GM18519 (cell line): ENCODE results near the gene LMOD1.
"Not testable (repeated sequence)": the region's sequence is repeated elsewhere in the genome, so short reads cannot be mapped to it uniquely, and the experiment has no call there.

Experiments used
- ATAC-seq: cut with Tn5 transposase; IDR thresholded peaks from one replicate; pipeline ENCODE4 v1.9.1; 2021; ENCODE audit warnings: mild to moderate bottlenecking, moderate library complexity; ENCODE audit not compliant: unreplicated experiment, low FRiP score

LMOD1 gene

DNA sequence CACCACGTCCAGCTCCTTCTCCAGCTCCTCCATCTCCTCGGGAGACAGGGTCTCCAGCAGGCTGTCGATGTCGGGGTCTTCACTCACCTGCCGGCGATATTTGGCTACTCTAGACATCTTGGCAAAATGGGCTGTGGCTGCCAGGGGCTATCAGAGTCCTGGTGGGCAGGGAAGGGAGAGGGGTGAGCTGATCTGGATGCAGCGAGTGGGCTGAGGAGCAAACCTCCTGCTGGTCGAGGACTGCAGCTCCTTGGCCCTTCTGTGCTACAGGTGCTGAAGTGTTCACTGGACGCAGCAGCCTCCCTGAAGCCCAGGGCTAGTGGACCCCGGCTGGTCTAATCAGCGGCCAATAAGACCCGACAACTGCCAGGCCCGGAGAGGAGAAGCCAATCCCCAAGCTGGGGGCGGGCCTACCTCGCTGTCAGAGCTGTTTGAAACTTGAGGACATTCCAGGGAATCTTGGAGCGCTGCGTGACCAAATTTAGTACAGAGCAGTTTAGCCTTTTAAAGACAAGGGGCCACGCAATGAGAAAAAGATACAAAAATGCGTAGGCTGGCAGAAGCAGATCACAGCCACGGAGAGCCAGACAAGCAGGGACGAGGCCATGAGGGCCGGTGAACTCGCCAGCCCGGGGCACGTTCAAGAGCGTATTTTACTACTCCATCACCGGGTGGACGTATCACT lies at the start of gene LMOD1:
TSS of gene LMOD1 (minus strand) at position 325 of the 685 bp plus-strand sequence. CDS start at position 117, 208 bp downstream.
- no peak for ATAC-seq

DNA sequence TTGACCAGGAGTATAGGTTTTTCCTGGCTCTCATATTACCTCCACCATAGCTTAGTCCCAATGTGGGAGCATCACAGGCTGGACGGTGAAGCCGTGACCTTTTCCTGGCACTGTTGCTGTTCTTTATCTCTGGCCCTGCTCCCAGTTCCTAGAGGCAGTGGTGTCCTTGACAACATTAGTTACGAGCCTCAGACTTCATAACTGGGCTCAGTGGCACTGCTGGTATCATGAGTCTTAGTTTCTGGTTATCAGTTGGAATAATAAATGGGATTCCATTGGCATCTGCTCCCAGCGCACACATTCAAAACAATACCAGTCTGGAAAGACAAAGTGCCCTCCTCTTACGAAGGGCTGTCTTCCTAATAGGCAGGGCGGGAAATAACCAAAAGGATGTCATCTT lies 44.1 kb upstream of the LMOD1 start:
- ATAC-seq, result no peak

DNA sequence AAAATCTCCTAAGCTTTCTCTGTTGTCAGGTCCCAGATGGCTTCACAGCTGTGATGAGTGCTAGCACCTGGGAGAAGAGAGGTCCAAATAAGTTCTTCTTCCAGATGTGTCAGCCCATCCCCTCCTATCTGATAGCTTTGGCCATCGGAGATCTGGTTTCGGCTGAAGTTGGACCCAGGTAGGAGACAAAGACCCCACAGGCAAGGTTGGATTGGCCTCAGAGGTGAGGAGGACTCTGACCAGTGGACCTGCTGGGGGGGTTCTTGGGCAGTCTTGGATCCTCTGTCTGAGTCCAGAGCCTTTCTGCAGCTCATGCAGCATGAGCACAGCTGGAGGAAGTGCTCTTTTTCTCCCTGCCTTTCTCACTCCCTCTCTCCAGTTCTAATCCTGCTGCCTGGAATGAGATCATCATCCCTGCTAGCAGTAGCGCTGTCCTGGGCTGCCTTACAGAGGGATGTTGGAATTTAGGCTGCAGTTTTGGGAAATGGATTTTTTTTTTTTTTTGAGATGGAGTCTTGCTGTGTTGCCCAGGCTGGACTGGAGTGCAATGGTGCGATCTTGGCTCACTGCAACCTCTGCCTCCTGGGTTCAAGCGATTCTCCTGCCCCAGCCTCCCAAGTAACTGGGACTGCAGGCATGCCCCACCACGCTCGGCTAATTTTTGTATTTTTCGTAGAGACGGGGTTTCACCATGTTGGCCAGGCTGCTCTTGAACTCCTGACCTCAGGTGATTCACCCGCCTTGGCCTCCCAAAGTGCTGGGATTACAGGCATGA lies 43.2 kb upstream of the LMOD1 start:
- ATAC-seq, result no peak

DNA sequence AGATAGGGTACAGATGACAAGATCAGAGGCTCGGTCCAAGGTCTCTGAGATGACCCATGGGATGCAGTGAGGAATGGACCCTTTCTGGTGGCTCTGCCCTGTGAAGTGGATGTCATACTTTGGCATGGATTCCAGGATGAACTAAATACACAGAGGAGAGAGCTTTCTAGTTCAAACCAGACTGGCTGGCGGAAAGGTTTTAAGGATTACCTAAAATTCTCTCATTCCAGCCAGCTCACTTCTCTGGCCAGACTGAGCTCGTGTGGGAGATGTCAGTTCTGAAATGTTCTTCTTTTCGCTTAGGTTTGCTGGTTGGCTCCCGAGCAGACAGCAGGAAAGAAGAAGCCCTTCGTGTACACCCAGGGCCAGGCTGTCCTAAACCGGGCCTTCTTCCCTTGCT lies 42.3 kb upstream of the LMOD1 start:
- no peak for ATAC-seq

DNA sequence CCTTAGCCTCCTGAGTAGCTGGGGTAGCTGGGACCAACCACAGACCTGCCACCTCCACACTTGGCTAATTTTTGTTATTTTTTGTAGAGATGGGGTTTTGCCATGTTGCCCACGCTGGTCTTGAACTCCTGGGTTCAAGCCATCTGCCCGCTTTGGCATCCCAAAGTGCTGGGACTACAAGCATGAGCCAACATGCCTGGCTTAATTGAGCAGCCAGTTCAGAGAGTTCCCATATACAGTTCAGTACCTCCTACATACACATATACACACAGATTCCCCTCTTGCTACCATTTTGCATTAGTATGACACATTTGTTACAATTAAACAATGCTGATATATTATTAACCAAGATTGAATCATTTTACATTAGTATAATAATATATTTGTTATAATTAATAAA lies 39.0 kb upstream of the LMOD1 start:
- ATAC-seq, result no peak

DNA sequence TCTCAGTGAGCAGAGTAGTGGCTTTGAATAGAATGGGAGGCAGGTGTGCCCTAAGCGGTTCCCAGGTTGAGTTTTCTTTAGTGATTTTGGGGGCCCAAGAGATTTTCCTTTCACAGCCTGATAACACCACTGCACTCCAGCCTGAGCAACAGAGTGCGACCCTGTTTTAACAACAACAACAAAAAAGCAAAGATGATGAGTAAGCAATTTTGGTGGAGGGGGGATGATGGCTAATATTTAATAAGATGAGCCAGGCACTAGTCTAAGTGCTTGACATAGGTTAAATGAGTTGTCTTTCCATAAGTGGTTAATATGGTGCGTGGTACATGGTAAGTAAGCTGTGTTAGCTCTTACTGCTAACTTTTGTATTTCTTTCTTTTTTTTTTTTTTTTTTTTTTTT lies 38.1 kb upstream of the LMOD1 start:
- no peak for ATAC-seq

DNA sequence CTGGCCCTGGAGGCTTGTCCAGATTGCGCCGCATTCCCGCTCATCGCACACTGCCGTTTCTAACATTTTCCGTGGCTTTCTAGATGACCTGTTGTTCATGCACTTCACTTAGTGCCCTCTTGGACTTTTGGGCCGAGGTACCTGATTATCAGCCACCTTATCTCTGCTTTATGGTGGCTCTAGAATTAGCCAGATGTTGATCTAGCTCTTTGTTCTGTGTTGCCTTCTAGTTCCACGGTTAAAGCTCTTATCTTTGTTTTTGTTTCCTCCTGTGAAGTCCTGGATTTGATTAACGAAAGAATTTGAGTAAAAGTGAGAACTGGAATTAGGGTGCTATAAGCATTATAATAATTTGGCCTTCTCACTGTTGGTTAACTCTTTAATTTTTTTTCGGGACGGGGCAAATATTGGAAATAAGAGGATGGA lies 37.0 kb upstream of the LMOD1 start:
- no peak for ATAC-seq

DNA sequence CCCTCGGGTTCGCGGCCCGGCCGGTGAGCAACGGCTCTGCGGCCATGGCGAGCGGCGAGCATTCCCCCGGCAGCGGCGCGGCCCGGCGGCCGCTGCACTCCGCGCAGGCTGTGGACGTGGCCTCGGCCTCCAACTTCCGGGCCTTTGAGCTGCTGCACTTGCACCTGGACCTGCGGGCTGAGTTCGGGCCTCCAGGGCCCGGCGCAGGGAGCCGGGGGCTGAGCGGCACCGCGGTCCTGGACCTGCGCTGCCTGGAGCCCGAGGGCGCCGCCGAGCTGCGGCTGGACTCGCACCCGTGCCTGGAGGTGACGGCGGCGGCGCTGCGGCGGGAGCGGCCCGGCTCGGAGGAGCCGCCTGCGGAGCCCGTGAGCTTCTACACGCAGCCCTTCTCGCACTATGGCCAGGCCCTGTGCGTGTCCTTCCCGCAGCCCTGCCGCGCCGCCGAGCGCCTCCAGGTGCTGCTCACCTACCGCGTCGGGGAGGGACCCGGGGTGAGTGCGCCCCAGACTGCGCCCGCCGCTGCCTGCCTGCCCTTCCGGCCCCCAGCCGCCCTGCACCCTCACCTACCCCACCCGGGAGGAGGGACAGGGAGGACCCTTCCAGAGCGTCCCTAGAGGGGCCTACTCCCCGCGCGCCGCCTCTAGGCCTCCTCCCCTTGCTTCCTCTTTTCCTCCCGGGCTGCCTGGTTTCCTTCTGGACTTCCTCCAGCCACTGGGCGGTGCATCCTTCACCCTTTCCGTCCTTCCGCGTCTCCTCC lies 36.5 kb upstream of the LMOD1 start, which contains the start of gene RNPEP:
TSS of gene RNPEP (plus strand) at position 26 of the 757 bp plus-strand sequence. CDS start at position 45, 19 bp downstream.
- ATAC-seq, result peak; percentile 60

DNA sequence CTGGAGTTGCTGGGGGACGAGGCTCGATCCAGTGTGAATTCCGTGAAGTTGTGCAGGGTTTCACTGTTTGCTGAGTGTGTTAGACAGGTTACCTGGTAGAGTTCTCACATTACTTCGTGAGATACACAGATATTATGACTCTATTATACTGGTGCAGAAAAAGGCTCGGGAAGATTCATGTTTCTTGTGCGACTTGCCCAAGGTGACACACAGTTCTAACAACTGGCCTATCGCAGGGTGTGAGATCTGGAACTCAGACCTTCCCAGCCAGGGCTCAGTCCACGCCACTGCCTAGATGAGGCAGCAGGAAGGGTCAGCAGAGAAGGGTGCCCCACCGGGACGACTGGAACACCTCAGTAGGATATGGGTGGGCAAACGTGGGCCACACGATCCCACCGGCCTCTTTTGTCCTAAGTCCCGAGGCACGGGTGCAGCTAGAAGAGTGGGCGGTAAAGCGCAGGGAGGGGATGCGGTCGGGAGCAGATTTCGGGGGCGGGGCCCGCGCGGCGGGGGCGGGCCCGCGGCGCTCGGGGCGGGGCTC lies 35.8 kb upstream of the LMOD1 start:
- no peak for ATAC-seq

DNA sequence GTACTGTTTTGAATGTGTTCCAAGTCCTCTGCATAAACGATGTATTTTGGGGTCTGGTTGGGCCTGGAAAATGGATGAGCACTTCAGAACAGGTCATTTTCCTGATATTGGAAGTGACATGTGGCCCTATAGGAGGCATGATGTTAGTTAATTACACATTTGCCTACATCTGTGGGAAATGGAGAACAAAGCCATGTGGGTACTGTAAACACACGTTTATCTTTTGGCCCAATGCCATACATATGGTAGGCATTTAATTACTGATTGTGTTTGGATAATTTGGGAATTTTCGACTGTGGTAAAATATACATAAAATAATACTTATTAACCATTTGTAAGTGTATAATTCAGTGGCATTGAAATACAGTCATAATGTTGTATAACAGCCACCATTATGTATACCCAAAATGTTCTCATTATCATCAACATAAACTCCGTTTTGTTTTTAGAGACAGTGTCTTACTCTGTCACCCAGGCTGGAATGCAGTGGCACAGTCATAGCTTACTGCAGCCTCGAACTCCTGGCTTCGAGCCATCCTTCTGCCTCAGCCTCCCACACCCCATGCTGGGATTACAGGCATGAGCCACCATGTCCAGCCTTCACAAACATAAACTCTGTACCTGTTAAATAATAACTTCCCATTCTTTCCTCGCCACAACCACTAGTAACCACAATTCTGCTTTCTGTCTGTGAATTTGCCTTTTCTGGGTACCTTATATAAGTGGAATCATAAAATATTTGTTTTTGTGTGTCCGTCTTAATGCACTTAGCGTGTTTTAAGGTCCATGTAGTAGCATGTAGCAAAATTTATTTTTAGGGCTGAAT lies 24.2 kb upstream of the LMOD1 start:
- no peak for ATAC-seq

DNA sequence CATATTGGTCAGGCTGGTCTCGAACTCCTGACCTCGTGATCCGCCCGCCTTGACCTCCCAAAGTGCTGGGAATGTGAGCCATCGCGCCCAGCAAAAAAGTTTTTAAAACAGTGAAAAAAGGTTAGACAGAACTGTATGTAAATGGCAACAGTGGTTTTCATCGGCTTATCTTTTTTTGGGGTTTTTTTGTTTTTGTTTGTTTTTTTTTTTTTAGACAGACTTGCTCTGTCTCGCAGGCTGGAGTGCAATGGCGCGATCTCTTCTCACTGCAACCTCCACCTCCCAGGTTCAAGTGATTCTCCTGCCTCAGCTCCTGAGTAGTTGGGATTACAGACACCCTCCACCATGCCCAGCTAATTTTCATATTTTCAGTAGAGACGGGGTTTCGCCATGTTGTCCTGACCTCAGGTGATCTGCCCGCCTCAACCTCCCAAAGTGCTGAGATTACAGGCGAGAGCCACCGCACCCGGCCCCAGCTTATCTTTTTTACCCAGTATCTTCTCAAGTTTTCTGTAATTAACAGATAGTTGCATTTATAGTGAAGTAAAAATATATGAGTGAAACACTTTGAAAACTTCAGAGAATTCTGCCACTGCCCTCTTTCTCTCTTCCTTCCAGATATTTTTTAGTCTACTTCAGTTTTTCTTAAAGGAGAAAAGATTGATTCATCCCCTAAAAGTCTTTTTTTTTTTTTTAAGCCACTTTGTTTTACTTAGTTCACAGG lies 22.0 kb upstream of the LMOD1 start:
- ATAC-seq, result no peak

DNA sequence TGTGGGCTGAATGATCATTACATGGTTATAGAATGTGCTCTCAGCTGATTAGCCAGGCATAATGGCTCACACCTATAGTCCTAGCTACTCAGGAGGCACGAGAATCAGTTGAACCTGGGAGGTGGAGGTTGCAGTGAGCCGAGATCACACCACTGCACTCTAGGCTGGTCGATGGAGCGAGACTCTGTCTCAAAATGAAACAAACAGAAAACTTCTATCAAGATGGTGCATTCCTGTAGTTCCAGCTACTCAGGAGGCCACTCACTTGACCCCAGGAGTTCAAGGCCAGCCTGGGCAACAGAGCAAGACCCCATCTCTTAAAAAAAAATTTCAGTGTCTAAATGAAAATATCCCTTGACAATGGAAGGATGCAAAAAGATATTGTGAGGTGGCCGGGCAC lies 19.8 kb upstream of the LMOD1 start:
- ATAC-seq, result no peak

DNA sequence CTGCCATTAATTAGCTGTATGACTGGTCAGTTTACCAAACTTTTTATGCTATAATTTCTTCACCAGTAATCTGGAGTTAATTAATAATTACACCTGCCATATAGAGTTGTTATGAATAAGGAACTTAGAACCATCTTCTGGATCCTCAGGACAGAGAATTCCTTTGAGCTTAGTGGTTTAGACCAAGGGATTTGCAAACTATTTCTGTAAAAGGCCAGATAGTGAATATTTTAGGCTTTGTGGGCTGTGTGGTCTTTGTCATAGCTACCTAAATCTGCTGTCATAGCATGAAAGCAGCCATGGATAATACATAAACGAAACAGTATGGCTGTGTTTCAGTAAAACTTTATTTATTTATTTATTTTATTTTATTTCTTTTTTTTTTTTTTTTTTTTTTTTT lies 17.9 kb upstream of the LMOD1 start:
- no peak for ATAC-seq

DNA sequence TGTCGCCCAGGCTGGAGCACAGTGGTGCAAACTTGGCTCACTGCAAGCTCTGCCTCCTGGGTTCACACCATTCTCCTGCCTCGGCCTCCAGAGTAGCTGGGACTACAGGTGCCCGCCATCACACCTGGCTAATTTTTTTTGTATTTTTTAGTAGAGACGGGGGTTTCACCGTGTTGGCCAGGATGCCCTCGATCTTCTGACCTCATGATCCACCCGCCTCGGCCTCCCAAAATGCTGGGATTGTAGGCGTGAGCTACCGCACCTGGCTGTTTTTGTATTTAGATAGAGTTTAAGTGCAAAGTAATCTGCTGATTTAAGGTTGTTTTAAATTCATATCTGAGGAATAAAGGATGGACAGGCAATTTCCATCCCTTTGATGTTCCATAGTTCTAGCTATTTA lies 16.0 kb upstream of the LMOD1 start:
- not testable (repeated sequence) for ATAC-seq

DNA sequence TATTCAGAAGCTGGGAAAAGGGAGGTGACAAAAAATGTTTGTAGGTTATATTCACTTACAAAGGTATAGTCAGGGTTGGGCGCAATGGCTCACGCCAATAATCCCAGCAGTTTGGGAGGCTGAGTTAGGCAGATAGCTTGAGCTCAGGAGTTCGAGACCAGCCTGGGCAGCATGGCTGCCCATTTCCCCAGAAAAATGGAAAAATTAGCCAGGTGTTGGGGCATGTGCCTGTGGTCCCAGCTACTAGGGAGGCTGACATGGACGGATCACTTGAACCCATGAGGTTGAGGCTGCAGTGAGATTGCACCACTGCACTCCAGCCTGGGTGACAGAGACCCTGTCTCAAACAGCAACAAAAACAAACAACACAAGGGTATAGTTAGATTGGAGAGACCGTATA lies 12.0 kb upstream of the LMOD1 start:
- ATAC-seq, result no peak

DNA sequence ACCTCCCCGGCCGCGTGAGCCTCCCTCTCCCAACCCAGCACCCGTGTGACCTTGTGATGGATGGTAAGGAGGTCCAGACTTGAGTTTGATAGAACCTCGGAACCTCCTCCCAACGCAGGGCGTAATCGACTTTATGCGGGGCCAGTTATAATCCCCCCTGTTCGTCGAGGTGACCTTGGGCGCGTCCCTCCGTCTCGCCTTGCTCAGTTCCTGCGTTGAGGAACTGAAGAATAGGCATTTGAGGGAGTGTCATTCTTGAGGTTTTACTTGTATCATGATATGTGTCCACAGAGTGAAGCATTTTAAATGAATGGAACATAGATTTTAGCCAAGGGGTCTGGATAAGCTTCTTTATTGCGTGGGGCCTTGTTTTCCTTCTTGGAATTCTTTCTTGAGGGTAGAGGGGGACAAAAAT lies 9.4 kb upstream of the LMOD1 start:
- ATAC-seq, result no peak

DNA sequence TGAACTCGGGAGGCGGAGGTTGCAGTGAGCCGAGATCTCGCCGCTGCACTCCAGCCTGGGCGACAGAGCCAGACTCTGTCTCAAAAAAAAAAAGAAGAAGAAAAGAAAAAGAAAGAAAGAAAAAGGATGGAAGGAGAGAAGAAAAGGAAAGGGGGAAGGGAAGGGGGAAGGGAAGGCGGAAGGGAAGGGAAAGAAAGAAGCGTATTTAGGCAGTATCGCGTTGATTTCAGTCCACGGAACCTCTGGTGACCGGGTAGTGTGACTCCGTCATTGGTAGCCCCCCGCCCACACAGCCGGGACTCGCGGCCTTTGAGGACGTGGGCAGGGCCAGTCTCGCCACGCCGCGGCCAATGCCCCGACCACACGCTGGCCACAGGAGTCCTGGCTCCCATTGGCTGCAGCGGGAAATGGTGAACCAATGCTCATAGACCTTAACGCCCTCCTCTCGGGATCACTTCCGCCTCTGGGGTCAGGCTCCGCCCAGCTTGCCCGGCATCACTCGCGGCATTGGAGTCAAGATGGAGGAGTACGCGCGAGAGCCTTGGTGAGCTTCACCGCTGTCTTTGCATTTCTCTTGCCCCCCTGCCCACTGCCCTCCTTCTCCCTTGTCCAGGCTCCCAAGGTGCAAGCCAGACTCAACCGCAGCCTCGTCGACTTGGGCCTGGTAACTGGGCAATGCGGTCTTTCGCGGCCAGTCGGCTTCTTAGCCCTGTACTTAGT lies 8.8 kb upstream of the LMOD1 start, which contains the start of gene TIMM17A:
TSS of gene TIMM17A (plus strand) at position 495 of the 720 bp plus-strand sequence. CDS start at position 519, 24 bp downstream.
- ATAC-seq, result peak; percentile 97

DNA sequence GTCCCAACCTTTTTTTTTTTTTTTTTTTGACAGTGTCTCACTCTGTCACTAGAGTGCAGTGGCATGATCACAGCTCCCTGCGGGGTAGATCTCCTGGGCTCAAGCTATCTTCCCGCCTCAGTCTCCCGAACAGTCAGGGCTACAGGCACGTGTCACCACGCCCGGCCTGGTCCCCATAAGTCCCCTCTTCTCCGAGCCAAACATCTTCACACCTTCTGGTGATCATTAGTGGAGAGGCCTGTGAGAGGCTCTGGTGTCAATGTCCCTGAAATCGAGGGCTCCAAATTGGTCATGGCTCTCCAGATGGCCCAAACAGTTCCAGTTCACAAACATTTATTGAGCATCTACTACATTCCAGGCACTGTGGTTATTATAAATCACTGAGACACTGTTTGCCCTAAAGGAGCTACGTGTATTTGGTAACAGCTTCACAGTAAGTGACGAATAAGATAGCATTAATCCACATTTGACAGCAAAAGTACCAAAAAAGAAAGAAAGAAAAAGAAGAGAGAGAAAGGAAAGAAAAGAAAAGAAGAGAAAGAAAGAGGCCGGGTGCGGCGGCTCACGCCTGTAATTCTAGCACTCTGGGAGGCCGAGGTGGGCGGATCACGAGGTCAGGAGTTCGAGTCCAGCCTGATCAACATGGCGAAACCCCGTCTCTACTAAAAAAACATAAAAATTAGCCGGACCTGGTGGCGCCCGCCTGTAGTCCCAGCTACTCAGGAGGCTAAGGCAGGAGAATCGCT lies 8.1 kb upstream of the LMOD1 start:
- no peak for ATAC-seq
